Nucleus accumbens (tissue), 56 donors: ENCODE data around the gene ADAMTSL1.

Experiments
- DNase-seq, 56 donors: peaks; one replicate each; lab custom pipeline; 2025; lab: John Stamatoyannopoulos, UW

ADAMTSL1 gene

GRCh38 chr9:18639911-18640310 lies 166.0 kb downstream of the ADAMTSL1 start:
- DNase-seq = no peak

- no peak for DNase-seq
These were observed 185.1 kb downstream of the ADAMTSL1 start for GRCh38 chr9:18658804-18659705.

- no peak for DNase-seq
These were observed 186.0 kb downstream of the ADAMTSL1 start for GRCh38 chr9:18660001-18660400.

GRCh38 chr9:18662320-18662719 lies 188.4 kb downstream of the ADAMTSL1 start:
- DNase-seq = no peak

- no peak for DNase-seq
These were observed 192.0 kb downstream of the ADAMTSL1 start for GRCh38 chr9:18665947-18666346.

GRCh38 chr9:18666348-18666747 lies 192.4 kb downstream of the ADAMTSL1 start:
- no peak for DNase-seq

- DNase-seq = no peak
These were observed 193.2 kb downstream of the ADAMTSL1 start for GRCh38 chr9:18666986-18667772.

- DNase-seq = no peak
These were observed 195.0 kb downstream of the ADAMTSL1 start for GRCh38 chr9:18668944-18669343.

DNA sequence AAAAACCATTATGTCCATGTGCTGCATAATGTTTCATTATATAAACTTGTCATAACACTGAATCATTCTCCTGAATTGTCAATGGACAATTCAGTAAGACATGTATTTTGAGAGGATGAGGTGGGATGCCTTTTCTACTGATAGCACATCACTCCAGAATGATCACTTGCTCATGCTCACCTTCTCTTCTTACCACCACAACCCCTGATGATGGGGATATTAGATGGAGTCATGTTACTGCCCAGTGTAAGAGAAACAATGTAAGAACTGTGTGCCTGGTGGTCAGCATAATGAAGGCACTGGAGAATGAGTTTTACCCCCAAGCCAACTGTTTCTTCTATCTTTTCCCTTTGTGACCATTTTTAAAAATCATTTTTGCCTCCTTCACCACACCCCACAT lies 198.8 kb downstream of the ADAMTSL1 start:
- no peak for DNase-seq

GRCh38 chr9:18673179-18673578 lies 199.2 kb downstream of the ADAMTSL1 start:
- no peak for DNase-seq

- DNase-seq = no peak
These were observed 201.4 kb downstream of the ADAMTSL1 start for GRCh38 chr9:18675332-18675731.

- DNase-seq = no peak
These were observed 202.0 kb downstream of the ADAMTSL1 start for GRCh38 chr9:18675973-18676372.

DNA sequence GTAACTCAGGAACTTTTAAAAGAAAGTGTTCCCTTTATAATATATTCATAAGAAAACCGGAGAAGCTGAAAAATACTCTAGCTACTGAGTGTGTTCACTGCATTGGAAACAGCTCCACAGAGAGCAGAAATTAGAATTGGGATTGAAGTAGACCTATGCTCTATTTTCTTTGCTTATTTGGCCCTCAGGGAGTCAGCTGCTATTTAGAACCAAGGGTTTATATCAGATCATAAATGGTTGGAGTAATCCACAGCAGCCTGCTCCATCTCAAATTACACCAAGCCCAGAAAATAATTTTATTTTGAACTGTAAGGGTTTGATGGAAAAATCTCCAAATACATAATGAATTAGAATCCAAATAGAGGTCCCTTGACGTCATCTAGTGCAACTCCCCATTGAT lies 202.6 kb downstream of the ADAMTSL1 start:
- DNase-seq = no peak

DNA sequence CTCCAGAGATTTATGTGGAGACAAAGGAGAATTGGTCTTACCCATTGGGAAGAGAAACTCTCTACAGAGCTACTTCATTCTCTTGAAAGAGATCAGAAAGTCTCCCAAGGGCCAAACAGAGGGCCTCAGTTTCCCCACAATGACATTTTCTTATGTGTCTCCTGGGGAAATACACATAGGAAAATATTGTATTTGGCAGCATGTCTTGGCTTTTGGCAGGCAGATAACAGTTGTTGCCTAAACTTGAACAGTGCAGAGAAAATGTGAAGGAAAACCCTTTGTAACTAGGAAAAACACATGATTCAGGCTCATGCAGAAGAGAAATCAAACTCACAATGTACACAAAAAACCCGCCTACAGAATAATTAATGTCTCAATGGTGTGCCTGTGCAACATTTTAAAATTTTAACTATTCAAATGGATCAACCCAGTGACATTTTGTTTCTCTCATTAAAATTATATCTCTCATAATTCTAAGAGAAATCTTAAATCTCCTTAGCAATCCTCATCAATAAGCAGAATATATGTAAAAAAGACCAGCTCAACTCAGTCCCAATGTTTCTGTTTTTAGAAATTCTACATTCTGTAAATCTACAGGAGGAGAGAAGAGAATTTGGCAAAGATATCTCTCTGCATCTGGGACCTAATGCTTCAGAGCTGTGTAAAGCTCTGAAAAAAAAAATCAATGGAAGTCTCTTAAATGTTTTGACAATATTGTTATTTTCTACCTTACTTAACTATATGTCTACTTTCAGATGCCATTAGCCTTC lies 205.1 kb downstream of the ADAMTSL1 start:
- DNase-seq = no peak

DNA sequence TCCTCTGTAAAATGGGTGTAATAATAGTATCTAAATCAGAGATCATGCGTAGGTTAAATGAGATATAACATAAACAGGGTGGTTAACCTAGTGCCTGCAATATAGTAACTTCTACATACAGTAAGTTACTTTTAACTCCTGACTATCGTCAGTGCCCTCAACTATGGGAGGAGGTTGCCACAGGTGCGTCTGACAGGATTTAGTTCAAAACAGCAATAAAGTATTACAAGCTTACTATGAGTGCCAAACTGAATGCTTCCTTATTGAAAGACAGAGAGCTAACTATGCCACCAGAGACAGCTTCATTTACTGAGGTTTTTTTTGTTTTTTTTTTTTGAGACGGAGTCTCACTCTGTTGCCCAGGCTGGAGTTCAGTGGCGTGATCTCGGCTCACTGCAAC lies 209.0 kb downstream of the ADAMTSL1 start:
- DNase-seq = no peak

GRCh38 chr9:18683312-18683711 lies 209.4 kb downstream of the ADAMTSL1 start:
- no peak for DNase-seq

GRCh38 chr9:18683851-18684250 lies 209.9 kb downstream of the ADAMTSL1 start:
- DNase-seq = no peak

DNA sequence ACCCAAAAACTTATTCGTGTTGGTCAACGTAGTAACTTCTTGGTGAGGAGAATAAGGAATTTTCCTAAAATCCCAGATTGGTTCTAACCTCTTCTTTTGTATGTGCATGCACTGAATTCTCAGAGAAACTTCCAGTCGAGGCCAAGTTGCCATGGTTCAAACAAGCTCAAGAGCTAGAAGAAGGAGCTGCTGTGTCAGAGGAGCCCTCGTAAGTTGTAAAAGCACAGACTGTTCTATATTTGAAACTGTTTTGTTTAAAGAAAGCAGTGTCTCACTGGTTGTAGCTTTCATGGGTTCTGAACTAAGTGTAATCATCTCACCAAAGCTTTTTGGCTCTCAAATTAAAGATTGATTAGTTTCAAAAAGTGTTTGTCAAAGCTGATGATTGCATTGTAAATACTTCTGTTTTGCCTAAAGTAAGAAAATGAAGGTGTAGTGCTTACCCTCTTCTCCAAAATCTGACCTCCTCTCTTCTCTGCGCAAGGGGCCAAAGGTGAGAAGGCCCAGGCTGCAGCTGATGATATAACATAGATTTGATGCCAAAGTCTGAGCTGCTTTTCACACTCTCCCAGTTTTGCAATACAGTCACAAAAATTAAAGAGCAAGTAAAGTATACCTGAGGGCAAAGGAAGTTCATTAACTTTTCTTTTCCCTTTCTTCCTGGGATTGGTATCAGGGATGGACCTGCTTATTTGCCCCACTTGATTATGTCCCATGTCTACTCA lies 210.8 kb downstream of the ADAMTSL1 start:
- peak in 8 of 56 donors; percentile 1 to 61 (median 14) for DNase-seq

- DNase-seq = no peak
These were observed 214.9 kb downstream of the ADAMTSL1 start for GRCh38 chr9:18688581-18689565.
